MCF 10A (cell line): ENCODE data around the gene ALDH9A1. TPM values are rescaled to one million over a fixed set of nuclear protein-coding genes. Genes with fewer than 3 reads are reported as not detected.
"Not testable (repeated sequence)": the region's sequence is repeated elsewhere in the genome, so short reads cannot be mapped to it uniquely, and the experiment has no call there.

Source experiments
- Bru-seq: library from RNA; stranded (reverse); fragments of 400-500 nt; gene quantifications from one replicate; lab custom pipeline; 2021; lab: Mats Ljungman, UMichigan
- BruChase-seq, 2 experiments: library from RNA; stranded (reverse); fragments of 400-500 nt; gene quantifications; one replicate each; lab custom pipeline; 2021; lab: Mats Ljungman, UMichigan
- BruUV-seq: library from RNA; stranded (reverse); fragments of 400-500 nt; replicated peaks from 2 replicates; lab custom pipeline; 2021; lab: Mats Ljungman, UMichigan
- CTCF ChIA-PET: fragments of 300-600 bp; sonication (Branson Sonifier 250); formaldehyde crosslinking; extraction: SDS; loops from one replicate; lab custom pipeline; 2021; ENCODE audit warnings: antibody characterized with exemption, inconsistent platforms; lab: Yijun Ruan, JAX
- POLR2A ChIA-PET: fragments of 300-600, 350-650 bp; sonication (Branson Sonifier 250); formaldehyde crosslinking; extraction: SDS; loops from one replicate; lab custom pipeline; 2020; ENCODE audit warnings: antibody characterized with exemption, inconsistent platforms; lab: Yijun Ruan, JAX
- DNase-seq: peaks from one replicate; pipeline ENCODE4 v3.0.0-alpha.2; 2018; ENCODE audit not compliant: unreplicated experiment
- H3K27ac Mint-ChIP-seq: one replicate; pipeline ENCODE4 v1.8.0; 2022; ENCODE audit warnings: mild to moderate bottlenecking, low read depth, mixed read lengths; ENCODE audit not compliant: unreplicated experiment
- H3K27me3 Mint-ChIP-seq: one replicate; pipeline ENCODE4 v1.8.0; 2022; ENCODE audit warnings: mixed read lengths; ENCODE audit not compliant: insufficient read depth, unreplicated experiment
- H3K36me3 Mint-ChIP-seq: one replicate; pipeline ENCODE4 v1.8.0; 2022; ENCODE audit warnings: mild to moderate bottlenecking, moderate library complexity, mixed read lengths; ENCODE audit not compliant: insufficient read depth, unreplicated experiment
- H3K4me1 Mint-ChIP-seq: one replicate; pipeline ENCODE4 v1.8.0; 2022; ENCODE audit warnings: mixed read lengths; ENCODE audit not compliant: insufficient read depth, unreplicated experiment
- H3K4me3 Mint-ChIP-seq: one replicate; pipeline ENCODE4 v1.8.0; 2022; ENCODE audit warnings: mild to moderate bottlenecking, moderate library complexity, mixed read lengths; ENCODE audit not compliant: unreplicated experiment
- H3K9me3 Mint-ChIP-seq: one replicate; pipeline ENCODE4 v1.8.0; 2022; ENCODE audit warnings: mixed read lengths; ENCODE audit not compliant: unreplicated experiment
- CTCF ChIP-seq: fragments of 200-600 bp; IDR thresholded peaks from one replicate; pipeline ENCODE4 v1.8.0; 2022; ENCODE audit warnings: antibody characterized with exemption, mild to moderate bottlenecking; ENCODE audit not compliant: unreplicated experiment
- intact Hi-C: fragments of 100-400 bp; cut with micrococcal nuclease; formaldehyde crosslinking; loops from 2 replicates; pipeline ENCODE4 v1.14.1; 2022
- long read RNA-seq: library from polyadenylated mRNA; stranded (forward); transcript quantifications from one replicate; pipeline ENCODE4 v2.0.0, GENCODE V29; 2022
- total RNA-seq: library from RNA; stranded (reverse); gene quantifications from 2 replicates; pipeline ENCODE4 v1.2.3, GENCODE V29; 2022

Gene ALDH9A1
- total RNA-seq: 56.3 and 67.1 TPM in 2 replicates
- Bru-seq, nascent RNA: percentile 85 among the genes with signal in this experiment
- BruChase-seq, experiment 1, labeled RNA remaining after a 6-hour chase: percentile 88 among the genes with signal in this experiment
- BruChase-seq, experiment 2, labeled RNA remaining after a 2-hour chase: percentile 80 among the genes with signal in this experiment
- long read RNA-seq, transcript ALDH9A1-201 (11 exons, 2,696 nt): major isoform, 226 of 245 reads
- long read RNA-seq, partial matches to known transcripts: 3 of 245 reads
- long read RNA-seq, other reads (novel, unspliced or antisense): 15 of 245 reads

- no TSS peak for BruUV-seq
These were observed at the start of gene ALDH9A1 for GRCh38 chr1:165697881-165698760. Gene ALDH9A1, minus strand, starts transcription at chr1:165698562. Its CDS starts 4 bp downstream, at chr1:165698558.

GRCh38 chr1:165747632-165748447 lies 49.5 kb upstream of the ALDH9A1 start:
- Mint-ChIP-seq H3K27ac (no peak overlapping the region), H3K36me3 (peaks cover 89% of the 10 kb centered on the region), H3K4me3 (no peak overlapping the region), H3K27me3 (no peaks in the 10 kb centered on the region), H3K9me3 (no peaks in the 10 kb centered on the region), H3K4me1 (no peaks in the 10 kb centered on the region)
- POLR2A ChIA-PET: interaction anchor here (0.6 to 3.7 kb wide), 4 partner anchors 8 to 20 kb away, joined by 3 to 11 read pairs (median 3); no protein-coding TSS in a partner anchor
- intact Hi-C loops: no loop called here
- CTCF ChIA-PET: interaction anchor here (0.7 to 1.4 kb wide), 4 partner anchors 50 to 173 kb away, joined by 3 to 5 read pairs (median 3); partner anchors contain the start of gene ALDH9A1
- BruUV-seq: no TSS peak
- TF ChIP-seq CTCF: no peak
- no peak for DNase-seq

More at GRCh38 chr1:165697881-165698760, at the start of gene ALDH9A1:
- DNase-seq: peak; percentile 90
- intact Hi-C loops: loop anchor here (2.0 to 5.0 kb wide), 2 partner anchors 71 to 216 kb away; partner anchors contain the start of gene TMCO1
- Mint-ChIP-seq H3K27ac (peak within 1 kb of the TSS; percentile 80), H3K4me1 (peaks cover 11% of the 10 kb centered on the region), H3K27me3 (no peaks in the 10 kb centered on the region), H3K9me3 (no peaks in the 10 kb centered on the region), H3K36me3 (peaks cover 26% of the 10 kb centered on the region), H3K4me3 (peak within 1 kb of the TSS; percentile 97)
- TF ChIP-seq CTCF: peak; percentile 40
- POLR2A ChIA-PET: interaction anchor here (0.6 to 4.5 kb wide), 40 partner anchors 9 to 1178 kb away, joined by 3 to 128 read pairs (median 4); partner anchors contain the start of genes FAM78B, MGST3, POGK and TADA1
- CTCF ChIA-PET: interaction anchor here (0.7 to 5.4 kb wide), 36 partner anchors 9 to 331 kb away, joined by 3 to 62 read pairs (median 5); partner anchors contain the start of genes MGST3 and TMCO1

- H3K9me3 Mint-ChIP-seq, intact Hi-C loops: not testable (repeated sequence)
These were observed 46.6 kb upstream of the ALDH9A1 start for GRCh38 chr1:165744913-165745312.

GRCh38 chr1:165742194-165742593 lies 43.8 kb upstream of the ALDH9A1 start:
- Mint-ChIP-seq H3K4me3 (no peak overlapping the region), H3K4me1 (peaks cover 6% of the 10 kb centered on the region)
- no TSS peak for BruUV-seq

More at GRCh38 chr1:165744913-165745312, 46.6 kb upstream of the ALDH9A1 start:
- H3K27ac Mint-ChIP-seq, H3K4me1 Mint-ChIP-seq, H3K4me3 Mint-ChIP-seq, DNase-seq, POLR2A ChIA-PET, H3K27me3 Mint-ChIP-seq, BruUV-seq: not testable (repeated sequence)
- CTCF ChIA-PET: interaction anchor here (0.6 to 3.8 kb wide), 7 partner anchors 26 to 446 kb away, joined by 3 to 34 read pairs (median 4); no protein-coding TSS in a partner anchor
- peaks cover 92% of the 10 kb centered on the region for H3K36me3 Mint-ChIP-seq

More at GRCh38 chr1:165742194-165742593, 43.8 kb upstream of the ALDH9A1 start:
- ChIA-PET POLR2A (interaction anchor here (0.9 to 1.7 kb wide), 2 partner anchors 16 to 162 kb away, joined by 3 to 5 read pairs; no protein-coding TSS in a partner anchor), CTCF (interaction anchor here (1.5 to 3.8 kb wide), 5 partner anchors 12 to 186 kb away, joined by 3 to 34 read pairs (median 8); no protein-coding TSS in a partner anchor)
- DNase-seq: no peak
- no peaks in the 10 kb centered on the region for H3K27me3 Mint-ChIP-seq
- intact Hi-C loops: no loop called here
- H3K36me3 Mint-ChIP-seq: peaks cover 92% of the 10 kb centered on the region
- H3K9me3 Mint-ChIP-seq: no peaks in the 10 kb centered on the region
- no peak for TF ChIP-seq CTCF
- H3K27ac Mint-ChIP-seq: no peak overlapping the region
